ENCODE data around the gene UBE3A.

DNA sequence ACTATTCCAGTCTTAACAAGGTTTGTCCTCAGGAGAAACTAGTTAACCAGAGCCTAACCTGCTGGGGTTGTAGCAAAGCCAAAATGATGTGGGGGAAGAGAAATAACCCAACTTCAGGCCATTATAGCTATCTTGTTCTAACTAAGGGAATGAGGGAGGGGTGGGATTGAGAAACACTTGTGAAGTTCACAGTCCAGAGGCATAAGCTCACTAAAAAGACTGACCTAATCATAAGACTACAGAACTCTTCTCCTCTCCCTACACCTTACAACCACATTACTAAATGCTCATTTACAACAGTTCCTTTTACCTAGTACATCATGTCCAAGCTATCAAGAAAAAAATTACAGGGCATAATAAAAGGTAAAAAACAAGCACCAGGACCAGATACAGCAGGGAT, 52.8 kb downstream of the UBE3A start:
- TF ChIP-seq, protein P1, sequence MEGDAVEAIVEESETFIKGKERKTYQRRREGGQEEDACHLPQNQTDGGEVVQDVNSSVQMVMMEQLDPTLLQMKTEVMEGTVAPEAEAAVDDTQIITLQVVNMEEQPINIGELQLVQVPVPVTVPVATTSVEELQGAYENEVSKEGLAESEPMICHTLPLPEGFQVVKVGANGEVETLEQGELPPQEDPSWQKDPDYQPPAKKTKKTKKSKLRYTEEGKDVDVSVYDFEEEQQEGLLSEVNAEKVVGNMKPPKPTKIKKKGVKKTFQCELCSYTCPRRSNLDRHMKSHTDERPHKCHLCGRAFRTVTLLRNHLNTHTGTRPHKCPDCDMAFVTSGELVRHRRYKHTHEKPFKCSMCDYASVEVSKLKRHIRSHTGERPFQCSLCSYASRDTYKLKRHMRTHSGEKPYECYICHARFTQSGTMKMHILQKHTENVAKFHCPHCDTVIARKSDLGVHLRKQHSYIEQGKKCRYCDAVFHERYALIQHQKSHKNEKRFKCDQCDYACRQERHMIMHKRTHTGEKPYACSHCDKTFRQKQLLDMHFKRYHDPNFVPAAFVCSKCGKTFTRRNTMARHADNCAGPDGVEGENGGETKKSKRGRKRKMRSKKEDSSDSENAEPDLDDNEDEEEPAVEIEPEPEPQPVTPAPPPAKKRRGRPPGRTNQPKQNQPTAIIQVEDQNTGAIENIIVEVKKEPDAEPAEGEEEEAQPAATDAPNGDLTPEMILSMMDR (IDR thresholded peaks at IDR 0.05), result no peak
- no peak for TF ChIP-seq POLR2A (IDR thresholded peaks at IDR 0.05)

Data from body of pancreas (tissue), 4 donors.